GM13977 (cell line): ENCODE data around the gene POLA1.

ENCODE experiments used
- DNase-seq: peaks from one replicate; pipeline ENCODE4 v3.0.0; 2012; ENCODE audit warnings: low spot score
- in situ Hi-C: fragments of 300-500 bp; cut with MboI; formaldehyde crosslinking; loops from one replicate; pipeline ENCODE4 v1.12.0; 2022; ENCODE audit warnings: low sequenced_read_pairs, low pct_unique_long_range_greater_than_20kb, mixed read lengths, inconsistent platforms; ENCODE audit not compliant: unreplicated experiment
- TF ChIP-seq, protein P1 (sequence below): IDR thresholded peaks from 2 replicates; pipeline ENCODE4 v1.5.1; 2012; ENCODE audit warnings: mild to moderate bottlenecking, control low read depth; ENCODE audit not compliant: insufficient read depth; ENCODE audit errors: extremely low read depth, missing control alignments

Gene POLA1

DNA sequence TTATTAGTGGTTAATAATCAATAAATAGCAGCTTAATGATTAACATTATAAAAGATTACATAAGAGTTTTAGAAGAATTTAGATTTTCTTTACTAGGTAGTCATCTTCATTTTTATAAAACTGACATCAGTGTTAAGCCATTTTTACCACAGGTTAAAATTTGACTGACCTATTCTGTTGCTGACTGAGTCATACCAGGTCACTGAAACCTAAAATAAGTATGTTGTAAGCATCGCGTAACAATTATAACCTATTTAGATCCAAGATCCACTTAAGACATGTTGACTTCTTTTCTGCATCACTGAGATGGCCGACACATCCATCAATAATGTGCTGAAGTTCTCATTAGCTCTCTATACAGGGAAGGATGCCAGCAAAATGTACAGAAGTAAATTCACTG lies 285.4 kb downstream of the POLA1 start:
- DNase-seq, result no peak
- TF ChIP-seq, protein P1, sequence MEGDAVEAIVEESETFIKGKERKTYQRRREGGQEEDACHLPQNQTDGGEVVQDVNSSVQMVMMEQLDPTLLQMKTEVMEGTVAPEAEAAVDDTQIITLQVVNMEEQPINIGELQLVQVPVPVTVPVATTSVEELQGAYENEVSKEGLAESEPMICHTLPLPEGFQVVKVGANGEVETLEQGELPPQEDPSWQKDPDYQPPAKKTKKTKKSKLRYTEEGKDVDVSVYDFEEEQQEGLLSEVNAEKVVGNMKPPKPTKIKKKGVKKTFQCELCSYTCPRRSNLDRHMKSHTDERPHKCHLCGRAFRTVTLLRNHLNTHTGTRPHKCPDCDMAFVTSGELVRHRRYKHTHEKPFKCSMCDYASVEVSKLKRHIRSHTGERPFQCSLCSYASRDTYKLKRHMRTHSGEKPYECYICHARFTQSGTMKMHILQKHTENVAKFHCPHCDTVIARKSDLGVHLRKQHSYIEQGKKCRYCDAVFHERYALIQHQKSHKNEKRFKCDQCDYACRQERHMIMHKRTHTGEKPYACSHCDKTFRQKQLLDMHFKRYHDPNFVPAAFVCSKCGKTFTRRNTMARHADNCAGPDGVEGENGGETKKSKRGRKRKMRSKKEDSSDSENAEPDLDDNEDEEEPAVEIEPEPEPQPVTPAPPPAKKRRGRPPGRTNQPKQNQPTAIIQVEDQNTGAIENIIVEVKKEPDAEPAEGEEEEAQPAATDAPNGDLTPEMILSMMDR, result no peak
- in situ Hi-C loops, result no loop called here

DNA sequence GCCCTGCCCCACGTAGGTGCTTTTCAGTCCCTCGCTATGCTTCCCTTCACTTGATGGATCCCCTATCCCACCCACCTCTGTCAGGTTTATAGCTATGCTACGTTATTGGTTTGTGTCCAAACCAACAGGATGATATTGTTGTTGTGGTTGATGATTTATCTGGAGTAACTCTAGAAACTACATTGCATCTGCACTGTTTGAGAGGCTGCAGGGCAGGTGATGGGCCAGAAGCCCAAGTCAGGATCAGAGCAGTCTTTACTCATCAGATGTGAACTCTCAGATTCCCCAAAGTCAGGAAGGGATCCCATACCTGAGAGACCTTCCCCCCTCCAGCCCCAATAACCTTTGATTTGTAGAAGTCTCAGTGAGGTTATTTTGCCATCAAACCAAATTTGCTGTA lies 287.3 kb downstream of the POLA1 start:
- in situ Hi-C loops, result no loop called here

DNA sequence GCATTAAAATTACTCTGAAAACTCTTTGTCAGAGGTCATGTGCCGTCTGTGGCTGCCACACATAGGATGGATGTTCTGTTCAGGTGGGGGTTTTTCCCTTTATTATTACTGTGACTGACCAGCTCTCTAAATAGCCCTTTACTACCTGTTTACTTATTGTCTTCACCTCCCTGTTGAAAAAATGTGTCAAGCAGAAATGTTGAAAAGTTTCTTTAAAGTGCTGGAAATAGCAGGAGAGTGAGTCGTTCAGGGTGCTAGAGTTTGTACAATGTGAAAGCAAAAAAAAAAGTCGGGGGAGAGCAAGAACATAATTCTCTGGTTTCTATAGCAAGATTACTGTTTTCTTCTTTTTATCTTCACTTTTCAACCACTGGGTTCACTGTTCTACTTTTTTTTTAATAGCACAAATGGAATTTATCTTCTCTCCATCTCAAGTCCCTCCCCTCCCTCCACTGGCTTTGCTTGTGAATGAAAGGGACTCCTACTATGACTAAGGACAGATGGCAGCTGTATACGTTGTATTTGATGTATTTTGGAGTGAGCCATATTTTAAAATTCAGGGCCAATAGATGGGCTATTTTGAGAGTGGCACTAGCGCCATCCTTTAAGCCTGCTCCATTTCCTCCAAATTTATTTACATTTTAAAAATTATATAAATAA lies 288.7 kb downstream of the POLA1 start:
- TF ChIP-seq, protein P1, result no peak
- in situ Hi-C loops, result no loop called here
- DNase-seq, result no peak

More for the DNA sequence above, 287.3 kb downstream of the POLA1 start:
- DNase-seq, result no peak
- TF ChIP-seq, protein P1, result no peak

GRCh38 chrX:24983931-24984330 lies 290.2 kb downstream of the POLA1 start:
- no peak for DNase-seq
- TF ChIP-seq, protein P1, result no peak

GRCh38 chrX:24985120-24985519 lies 291.4 kb downstream of the POLA1 start:
- in situ Hi-C loops, result no loop called here
- DNase-seq, result no peak
- TF ChIP-seq, protein P1, result no peak

More at GRCh38 chrX:24983931-24984330, 290.2 kb downstream of the POLA1 start:
- in situ Hi-C loops, result no loop called here

DNA sequence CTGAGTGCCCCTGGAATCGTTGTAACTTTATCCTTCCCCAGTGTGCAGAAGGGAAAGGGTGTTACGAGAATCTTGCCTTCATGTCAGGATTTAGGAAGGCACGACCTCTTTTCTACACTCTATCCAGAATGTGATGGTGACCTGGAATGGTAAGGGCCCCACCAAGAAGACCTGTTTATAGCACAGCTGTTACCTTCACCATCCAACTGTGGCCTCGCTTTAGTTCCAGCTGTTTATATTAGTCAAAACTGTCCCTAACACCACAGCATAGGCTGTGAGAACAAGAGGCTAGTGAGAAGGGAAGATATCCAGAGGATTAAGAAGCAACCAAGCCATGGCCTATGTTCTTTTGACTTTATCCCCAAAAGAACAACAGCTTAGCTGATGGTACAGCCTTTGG lies 294.0 kb downstream of the POLA1 start:
- TF ChIP-seq, protein P1, result no peak
- in situ Hi-C loops, result no loop called here
- DNase-seq, result no peak

- TF ChIP-seq, protein P1, result no peak
- no peak for DNase-seq
- in situ Hi-C loops, result no loop called here
Observed at GRCh38 chrX:24988314-24988713, 294.6 kb downstream of the POLA1 start.
